SW 1271 (cell line): ENCODE results near the gene ST3GAL5.

Experiments
- DNase-seq, 2 experiments: peaks; one replicate each; lab custom pipeline; 2025; lab: John Stamatoyannopoulos, UW

The ST3GAL5 gene

GRCh38 chr2:85866165-85866659 is 22.6 kb downstream of the ST3GAL5 start:
- no peak for DNase-seq

DNA sequence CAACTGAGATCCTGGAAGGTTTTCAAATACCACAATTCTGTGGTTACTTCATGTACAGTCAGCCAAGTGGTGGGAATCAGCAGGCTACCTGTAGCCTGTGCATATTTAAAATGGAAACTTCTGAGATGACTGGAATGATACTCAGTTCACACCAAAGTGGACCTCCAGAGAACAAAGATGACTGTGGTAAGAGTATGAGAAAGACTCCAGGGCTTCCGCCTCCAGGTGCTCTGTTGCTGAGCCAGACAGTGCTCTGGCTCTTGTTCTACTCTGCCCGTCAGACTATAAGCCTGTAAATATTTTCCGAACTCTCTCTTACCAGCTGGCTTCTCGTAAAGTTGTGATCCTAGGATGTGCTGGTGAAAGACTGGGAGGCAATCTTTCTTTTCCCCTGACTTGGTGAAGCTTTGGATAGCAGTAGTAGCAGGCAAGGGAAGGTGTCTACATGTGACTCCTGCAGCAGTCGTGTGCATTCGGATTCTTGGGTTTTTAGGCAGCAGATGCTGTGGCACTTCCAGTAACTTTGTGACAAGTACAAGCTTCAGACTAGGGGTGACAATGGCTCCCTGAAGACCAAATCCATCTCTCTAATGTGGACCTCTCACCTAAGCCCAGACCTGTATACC is 23.1 kb downstream of the ST3GAL5 start:
- DNase-seq: no peak

- no peak for DNase-seq
Observed at GRCh38 chr2:85864654-85865053, 24.1 kb downstream of the ST3GAL5 start.

- no peak for DNase-seq
Observed at GRCh38 chr2:85862426-85862825, 26.4 kb downstream of the ST3GAL5 start.

DNA sequence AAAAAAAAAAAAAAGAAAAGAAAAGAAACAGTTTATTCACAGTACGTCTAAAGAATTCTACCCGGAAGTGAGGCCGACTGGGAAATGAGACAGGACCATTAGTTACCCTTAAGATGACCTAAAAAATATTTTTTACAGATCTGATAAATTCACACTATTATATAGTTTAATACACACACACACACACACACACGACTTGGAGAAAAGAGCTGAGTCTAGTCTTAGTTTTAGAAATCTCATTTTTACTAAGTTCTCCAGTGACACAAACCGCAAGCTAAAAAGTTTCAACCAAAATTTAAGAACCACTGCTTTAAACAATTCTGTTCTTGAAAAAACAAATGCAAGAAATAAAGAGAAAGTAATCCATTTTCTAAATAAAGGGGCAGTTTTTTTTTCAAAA is 27.1 kb downstream of the ST3GAL5 start:
- DNase-seq: no peak

DNA sequence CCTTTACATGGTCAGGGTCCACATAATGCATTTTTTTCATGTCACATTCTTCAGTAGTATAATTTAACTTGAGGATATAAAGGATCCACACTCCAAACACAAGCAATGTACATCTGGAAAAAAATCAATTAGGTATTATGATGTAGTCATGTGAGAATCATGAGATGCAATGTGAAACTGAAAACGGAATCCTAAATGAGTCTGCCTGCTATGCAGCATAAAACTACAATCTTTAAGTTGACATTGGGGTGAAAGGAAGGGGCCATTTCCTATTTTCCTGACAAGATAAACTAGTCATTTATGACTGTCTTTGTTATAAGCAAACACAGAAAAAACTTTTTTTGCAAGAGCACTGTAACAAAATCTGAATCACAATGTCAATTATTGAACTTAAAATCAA is 27.6 kb downstream of the ST3GAL5 start:
- no peak for DNase-seq

GRCh38 chr2:85858841-85859240 is 29.9 kb downstream of the ST3GAL5 start:
- DNase-seq: no peak

GRCh38 chr2:85854897-85855296 is 33.9 kb downstream of the ST3GAL5 start:
- DNase-seq: no peak

DNA sequence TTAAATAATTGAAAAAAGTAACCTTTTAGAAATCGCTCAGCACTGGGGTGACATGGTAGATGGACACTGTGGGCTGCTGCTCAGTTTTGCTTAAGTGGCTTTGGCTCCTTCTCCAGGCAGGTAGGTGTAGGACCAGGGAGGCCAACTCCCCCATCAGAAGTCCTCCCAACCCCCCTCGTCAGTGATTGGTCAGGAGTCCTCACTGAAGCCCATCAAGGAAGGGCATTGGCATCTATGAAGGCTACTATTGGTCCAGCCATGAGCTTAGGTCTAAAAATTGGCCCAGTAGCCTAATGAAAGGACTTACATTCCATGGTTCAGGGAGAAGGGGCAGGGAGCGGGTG is 34.7 kb downstream of the ST3GAL5 start:
- no peak for DNase-seq

- no peak for DNase-seq
Observed at GRCh38 chr2:85853499-85854165, 35.2 kb downstream of the ST3GAL5 start.

DNA sequence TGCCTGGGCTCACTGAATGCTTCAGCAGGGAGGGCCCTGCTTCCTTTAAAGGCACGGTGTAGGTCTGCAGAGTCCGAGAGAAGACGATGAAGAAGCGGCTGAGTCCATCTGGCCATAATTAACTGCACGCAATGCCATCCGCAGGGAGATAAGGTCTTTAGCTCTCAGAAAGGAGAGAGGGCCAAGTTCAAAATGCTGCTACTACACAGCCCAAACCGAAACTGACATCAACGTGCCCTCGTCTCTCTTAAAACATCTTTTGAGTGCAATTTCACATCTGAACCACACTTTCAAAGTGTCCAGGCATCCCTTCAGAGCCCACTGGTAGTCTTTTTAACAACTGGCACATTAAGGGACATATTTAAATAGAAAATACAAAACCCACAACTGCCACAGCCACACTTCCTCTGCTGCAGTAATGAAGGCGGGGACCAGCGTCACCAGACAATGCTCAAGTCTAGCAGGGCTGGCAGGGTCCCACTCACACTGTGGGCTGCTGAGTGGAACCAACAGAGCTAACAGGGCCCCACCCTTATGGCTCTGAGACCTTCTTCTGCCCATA is 35.8 kb downstream of the ST3GAL5 start:
- DNase-seq: no peak

DNA sequence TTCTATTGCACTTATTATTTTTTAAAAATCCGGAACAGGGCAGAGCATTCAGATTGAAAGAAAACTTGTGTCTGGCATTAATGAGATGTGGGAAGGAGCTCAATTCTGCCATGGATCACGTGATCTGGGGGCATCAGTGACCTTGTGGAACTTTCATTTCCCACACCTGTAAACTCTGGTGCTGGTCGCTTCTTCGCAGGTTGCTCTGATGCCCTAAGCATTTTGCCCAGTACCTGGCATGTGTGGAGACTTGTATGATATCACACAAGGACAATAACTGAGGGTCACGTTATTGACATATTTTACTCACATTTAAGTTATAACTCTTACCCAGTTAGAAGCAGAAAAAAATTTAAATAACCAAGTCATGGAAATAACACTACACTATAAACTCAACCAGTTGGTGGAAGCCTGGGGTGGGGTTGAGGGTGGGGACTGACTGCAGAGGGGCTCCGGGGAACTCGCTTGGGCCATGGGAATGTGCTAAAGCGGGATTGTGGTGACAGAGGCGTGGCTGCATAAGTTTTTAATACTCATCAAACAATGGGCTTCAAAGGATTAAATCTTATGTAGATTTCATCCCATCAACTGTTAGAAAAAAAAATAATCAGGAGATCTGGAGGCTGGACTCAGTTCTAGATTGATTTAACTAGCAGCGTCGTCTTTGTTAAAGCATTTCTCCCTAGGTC is 36.5 kb downstream of the ST3GAL5 start:
- no peak for DNase-seq

DNA sequence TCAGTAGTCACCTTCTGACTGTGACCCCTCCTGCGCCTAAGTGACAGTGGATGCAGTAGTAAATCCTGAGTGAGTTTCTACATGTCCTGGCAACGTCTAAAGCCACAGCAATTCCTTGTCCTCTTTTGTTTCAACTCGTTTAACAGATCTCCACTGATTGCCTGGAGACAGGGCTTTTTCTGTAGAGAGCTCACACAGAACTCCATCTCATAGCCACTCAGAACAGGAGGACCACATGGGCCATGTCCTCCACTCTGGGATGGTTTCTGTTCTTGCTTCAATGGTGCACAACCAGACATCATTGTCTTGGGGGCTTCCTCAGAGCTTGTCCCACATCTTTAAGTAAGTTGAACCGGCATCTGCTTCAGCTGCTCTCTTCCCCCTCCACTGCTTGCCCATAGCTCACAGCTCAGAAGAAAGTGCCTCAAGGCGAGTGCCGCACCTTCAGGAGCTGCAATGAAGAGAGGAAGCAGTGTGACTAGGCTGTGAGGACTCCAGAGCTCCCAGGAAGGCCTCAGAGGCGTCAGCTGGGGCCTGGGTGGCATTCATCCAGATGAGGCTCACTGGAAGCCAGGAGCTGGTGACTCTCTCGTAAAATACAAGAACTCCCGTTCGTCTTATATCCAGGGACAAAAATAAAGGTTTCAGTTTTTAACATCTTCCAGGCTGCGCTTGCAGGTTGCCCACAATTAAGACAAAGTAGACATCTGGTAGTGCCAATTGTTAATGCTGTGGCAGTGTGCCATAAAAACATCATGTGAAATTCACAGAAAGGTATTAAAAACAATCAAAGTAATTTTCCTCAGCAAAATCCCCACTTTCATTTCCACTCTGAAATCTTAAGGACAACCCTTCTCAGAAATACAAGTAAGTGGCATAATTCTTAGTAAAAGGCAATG is 37.3 kb downstream of the ST3GAL5 start:
- DNase-seq: no peak

DNA sequence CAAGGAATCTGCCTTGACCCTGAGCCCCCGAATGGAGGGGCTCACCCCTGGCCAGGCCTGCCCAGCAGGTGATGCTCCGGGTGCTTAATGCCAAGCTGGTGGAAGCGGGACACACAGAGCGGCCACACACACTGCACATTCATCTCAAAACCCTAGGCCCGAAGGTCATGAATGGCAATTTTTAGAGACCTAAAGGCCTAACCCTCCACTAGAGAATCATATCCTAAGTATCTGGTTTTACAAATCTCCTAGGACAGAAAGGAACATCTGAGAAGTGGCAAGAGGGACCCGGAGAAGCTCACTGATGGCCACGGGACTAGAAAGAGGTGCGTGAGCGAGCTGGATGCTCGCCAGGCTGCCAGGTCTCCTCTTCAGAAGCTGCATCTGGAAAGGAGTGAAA is 38.3 kb downstream of the ST3GAL5 start:
- DNase-seq: no peak

- DNase-seq: no peak
Observed at GRCh38 chr2:85847051-85847588, 41.7 kb downstream of the ST3GAL5 start.

DNA sequence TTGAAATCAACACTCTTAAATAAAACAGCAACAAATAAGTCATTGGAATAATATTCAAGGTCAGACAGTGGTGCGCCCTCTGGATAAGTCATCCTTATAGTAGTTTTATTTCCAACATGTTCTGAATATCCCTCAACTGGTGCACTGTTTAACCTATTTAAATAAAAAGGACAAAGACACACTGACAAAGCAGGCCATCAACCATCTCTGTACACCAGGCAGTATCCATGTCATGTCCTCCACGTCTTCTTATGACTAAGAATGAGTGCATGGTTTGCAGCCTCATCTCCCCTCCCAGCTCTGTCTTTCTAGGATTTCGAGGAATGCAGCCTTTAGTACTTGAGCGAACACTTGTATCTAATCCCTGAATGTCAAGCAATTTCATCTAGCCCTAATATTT is 42.4 kb downstream of the ST3GAL5 start:
- no peak for DNase-seq

DNA sequence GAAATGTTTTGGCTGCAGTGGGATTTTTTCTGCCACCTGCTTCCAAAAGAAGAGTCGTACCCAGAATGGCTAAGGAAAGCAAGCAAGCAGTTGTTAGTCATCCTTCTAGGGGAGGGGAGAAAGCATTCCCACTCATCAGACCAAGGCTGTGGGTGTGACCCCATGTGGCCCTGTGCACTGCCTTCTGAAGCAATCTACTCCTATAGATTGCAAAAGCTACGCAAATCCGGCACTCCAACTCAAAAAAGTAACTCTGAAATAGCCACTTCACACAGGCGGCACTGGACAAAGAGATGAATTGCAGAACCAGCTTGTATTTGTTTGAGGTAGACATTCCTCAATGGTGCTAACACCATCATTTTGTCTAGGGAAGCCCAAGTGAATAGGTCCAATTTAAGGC is 44.3 kb downstream of the ST3GAL5 start:
- DNase-seq: no peak

- DNase-seq: no peak
Observed at GRCh38 chr2:85843543-85843942, 45.2 kb downstream of the ST3GAL5 start.

DNA sequence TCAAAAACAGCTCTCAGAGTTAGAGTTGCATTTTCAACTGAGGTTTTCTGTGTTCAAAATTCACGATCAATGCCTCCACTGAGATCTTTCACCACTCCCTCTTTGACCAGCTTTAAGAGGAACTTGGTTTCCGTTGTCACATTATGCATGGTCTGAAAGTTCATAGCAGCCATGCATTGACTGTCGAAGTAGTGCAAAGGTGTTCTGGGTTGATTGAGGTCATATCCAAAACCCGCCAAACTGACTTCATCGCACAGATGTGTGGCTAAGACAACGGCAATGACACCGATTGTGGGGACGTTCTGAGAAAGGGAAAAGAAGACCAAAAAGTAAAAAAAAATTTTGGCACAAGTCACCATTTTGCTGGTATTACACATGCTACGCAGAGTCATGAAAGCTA is 48.7 kb downstream of the ST3GAL5 start:
- no peak for DNase-seq

- no peak for DNase-seq
Observed at GRCh38 chr2:85839461-85839860, 49.3 kb downstream of the ST3GAL5 start.

DNA sequence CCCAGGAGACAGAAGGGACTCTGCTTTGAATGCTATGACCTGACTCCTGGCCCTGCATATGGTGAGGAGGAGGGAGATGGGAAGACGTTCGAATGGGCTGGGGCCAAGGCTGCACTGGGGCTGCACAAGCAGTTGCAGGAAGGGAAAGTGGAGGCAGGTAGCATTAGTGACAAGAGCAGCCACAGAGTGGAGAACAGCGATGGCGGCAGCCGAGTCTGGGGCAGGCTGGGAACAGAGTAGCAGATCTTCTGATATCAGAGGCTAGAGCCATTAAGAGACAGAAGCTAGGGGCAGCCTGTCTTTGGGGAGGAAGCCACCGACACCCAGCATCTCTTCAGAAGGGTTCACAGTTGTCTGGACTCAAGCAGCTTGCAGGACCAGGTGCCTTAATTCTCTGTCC is 50.1 kb downstream of the ST3GAL5 start:
- no peak for DNase-seq

DNA sequence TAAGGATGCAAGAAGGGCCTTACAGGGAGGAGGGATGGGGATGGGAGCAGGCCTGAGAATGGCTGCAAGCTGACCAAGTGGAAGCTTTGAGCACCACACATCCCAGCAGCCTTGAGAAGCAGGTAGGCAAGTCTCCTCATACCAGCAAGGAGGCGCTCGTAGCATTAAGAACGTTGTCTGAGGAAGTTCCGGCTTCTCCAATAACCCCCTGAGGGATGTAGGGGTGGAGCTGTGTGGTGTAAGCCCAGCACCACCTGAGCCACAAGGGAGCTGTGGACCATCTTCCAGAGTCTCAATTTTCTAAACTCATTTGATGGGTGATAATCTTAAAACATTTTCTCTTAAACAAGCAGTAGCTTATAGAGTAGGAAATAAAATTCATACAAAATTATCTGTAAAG is 50.6 kb downstream of the ST3GAL5 start:
- DNase-seq: no peak
